OCI-LY1 (cell line): ENCODE measurements around the gene TEDC2.

Experiments used
- H2AFZ ChIP-seq: fragments of 200-600 bp; sonication (generic), shearing (Covaris generic); 2 replicates; pipeline ENCODE4 v1.6.0; 2014; ENCODE audit warnings: antibody characterized with exemption, mild to moderate bottlenecking, low read length
- H3F3A ChIP-seq: fragments of 200-600 bp; sonication (generic), shearing (Covaris generic); 2 replicates; pipeline ENCODE4 v1.6.0; 2014; ENCODE audit warnings: mild to moderate bottlenecking, antibody characterized with exemption, low read length, moderate library complexity; ENCODE audit not compliant: insufficient read depth
- H3K27ac ChIP-seq: fragments of 200-600 bp; sonication (generic); 2 replicates; pipeline ENCODE4 v1.5.1; 2014; ENCODE audit warnings: low read length, mixed run types, mild to moderate bottlenecking, low read depth; ENCODE audit not compliant: poor library complexity, severe bottlenecking
- H3K27me3 ChIP-seq: fragments of 200-600 bp; sonication (generic); 2 replicates; pipeline ENCODE4 v1.6.0; 2014; ENCODE audit warnings: antibody characterized with exemption, mild to moderate bottlenecking, low read length, moderate library complexity; ENCODE audit not compliant: insufficient read depth
- H3K36me3 ChIP-seq: fragments of 200-600 bp; sonication (generic); 2 replicates; pipeline ENCODE4 v1.6.1; 2014; ENCODE audit warnings: mild to moderate bottlenecking, antibody characterized with exemption, low read length, moderate library complexity, mixed read lengths; ENCODE audit not compliant: insufficient read depth
- H3K4me1 ChIP-seq: fragments of 200-600 bp; sonication (generic); 2 replicates; pipeline ENCODE4 v1.5.1; 2014; ENCODE audit warnings: mild to moderate bottlenecking, low read length, moderate library complexity; ENCODE audit not compliant: insufficient read depth, severe bottlenecking
- H3K4me2 ChIP-seq: fragments of 200-600 bp; sonication (generic), shearing (Covaris generic); 2 replicates; pipeline ENCODE4 v1.6.1; 2014; ENCODE audit warnings: low read length
- H3K4me3 ChIP-seq: fragments of 200-600 bp; sonication (generic); 2 replicates; pipeline ENCODE4 v1.5.1; 2014; ENCODE audit warnings: low read length, low read depth, mild to moderate bottlenecking, mixed read lengths; ENCODE audit not compliant: poor library complexity, severe bottlenecking
- H3K79me2 ChIP-seq: fragments of 200-600 bp; shearing (Covaris generic); 2 replicates; pipeline ENCODE4 v1.6.1; 2016; ENCODE audit warnings: mixed run types, low read length, mixed read lengths; ENCODE audit not compliant: insufficient read depth
- H3K9ac ChIP-seq: fragments of 200-600 bp; sonication (generic), shearing (Covaris generic); 2 replicates; pipeline ENCODE4 v1.6.1; 2014; ENCODE audit warnings: mild to moderate bottlenecking, low read length, mixed read lengths
- H3K9me2 ChIP-seq: fragments of 200-600 bp; sonication (generic), shearing (Covaris generic); 2 replicates; pipeline ENCODE4 v1.6.1; 2014; ENCODE audit warnings: low read depth, mild to moderate bottlenecking, low read length, mixed read lengths
- H3K9me3 ChIP-seq: fragments of 200-600 bp; shearing (Covaris generic); 2 replicates; pipeline ENCODE4 v1.6.1; 2014; ENCODE audit warnings: low read length, mixed read lengths
- H4K20me1 ChIP-seq: fragments of 200-600 bp; sonication (generic), shearing (Covaris generic); 2 replicates; pipeline ENCODE4 v1.6.0; 2016; ENCODE audit warnings: mild to moderate bottlenecking, low read length; ENCODE audit not compliant: insufficient read depth
- CTCF ChIP-seq: fragments of 200-600 bp; sonication (generic), shearing (Covaris generic); IDR thresholded peaks from 2 replicates; pipeline ENCODE4 v1.5.1; 2017; ENCODE audit warnings: mild to moderate bottlenecking, antibody characterized with exemption, low read length, moderate library complexity, mixed read lengths
- EZH2 ChIP-seq: fragments of 200-600 bp; sonication (generic), shearing (Covaris generic); IDR thresholded peaks from 2 replicates; pipeline ENCODE4 v1.8.0; 2017; ENCODE audit warnings: borderline replicate concordance, mixed run types, mild to moderate bottlenecking, antibody characterized with exemption, low read length, moderate library complexity, mixed read lengths

Gene TEDC2

DNA sequence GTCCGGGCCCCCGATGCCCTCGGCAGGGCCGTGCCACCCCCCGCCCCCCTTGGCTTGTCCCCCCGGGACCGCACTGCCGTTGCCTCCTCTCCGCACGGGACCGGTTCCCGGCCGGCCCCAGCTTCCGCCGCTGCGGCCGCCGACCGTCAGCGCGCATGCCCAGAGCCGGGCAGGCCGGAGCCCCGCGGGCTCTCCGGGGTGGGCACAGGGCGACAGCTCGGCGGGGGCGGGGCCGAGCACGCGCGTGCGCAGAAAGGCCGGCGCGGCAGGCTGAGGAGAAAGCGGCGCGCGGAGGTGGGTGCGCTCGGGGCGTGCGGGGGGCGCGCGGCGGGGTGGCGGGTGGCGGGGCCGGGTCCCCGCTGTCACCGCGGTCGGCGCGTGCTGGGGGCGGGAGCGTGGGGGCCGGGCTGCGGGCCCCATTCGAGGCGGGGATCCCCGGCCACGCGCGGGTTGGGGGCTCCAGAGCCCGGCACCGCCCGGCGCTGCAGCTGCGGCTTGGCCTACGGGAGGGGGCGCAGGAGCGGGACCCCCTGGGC is 15.0 kb downstream of the TEDC2 start, which contains the start of gene TBC1D24:
TBC1D24 (plus strand) TSS at position 251 of the 536 bp plus-strand sequence. CDS start 21,022 bp downstream, outside the sequence.
- no peak within 1 kb of the TSS for H2AFZ ChIP-seq
- H3K36me3 ChIP-seq: no peaks in the 10 kb centered on the region
- no peak for TF ChIP-seq EZH2
- TF ChIP-seq CTCF: no peak
- H3F3A ChIP-seq: no peaks in the 10 kb centered on the region
- H3K79me2 ChIP-seq: no peaks in the 10 kb centered on the region
- no peaks in the 10 kb centered on the region for H3K9me2 ChIP-seq
- H3K27ac ChIP-seq: no peak within 1 kb of the TSS
- no peaks in the 10 kb centered on the region for H3K9me3 ChIP-seq
- H4K20me1 ChIP-seq: no peaks in the 10 kb centered on the region
- H3K4me2 ChIP-seq: peak within 1 kb of the TSS; percentile 93
- peak within 1 kb of the TSS; percentile 95 for H3K9ac ChIP-seq
- peaks cover 31% of the 10 kb centered on the region for H3K4me1 ChIP-seq
- peak within 1 kb of the TSS; percentile 89 for H3K4me3 ChIP-seq
- peaks cover 17% of the 10 kb centered on the region for H3K27me3 ChIP-seq

GRCh38 chr16:2475413-2476344 is 15.8 kb downstream of the TEDC2 start:
- H3F3A ChIP-seq: no peaks in the 10 kb centered on the region
- H2AFZ ChIP-seq: no peak overlapping the region
- H3K4me1 ChIP-seq: peaks cover 31% of the 10 kb centered on the region
- H3K9me3 ChIP-seq: no peaks in the 10 kb centered on the region
- peak overlapping the region; percentile 61 for H3K4me2 ChIP-seq
- no peak for TF ChIP-seq EZH2
- no peak for TF ChIP-seq CTCF
- no peaks in the 10 kb centered on the region for H4K20me1 ChIP-seq
- H3K27me3 ChIP-seq: peaks cover 17% of the 10 kb centered on the region
- peak overlapping the region; percentile 64 for H3K4me3 ChIP-seq
- peak overlapping the region; percentile 40 for H3K9ac ChIP-seq
- no peaks in the 10 kb centered on the region for H3K36me3 ChIP-seq
- no peak overlapping the region for H3K27ac ChIP-seq
- no peaks in the 10 kb centered on the region for H3K9me2 ChIP-seq
- H3K79me2 ChIP-seq: no peaks in the 10 kb centered on the region

DNA sequence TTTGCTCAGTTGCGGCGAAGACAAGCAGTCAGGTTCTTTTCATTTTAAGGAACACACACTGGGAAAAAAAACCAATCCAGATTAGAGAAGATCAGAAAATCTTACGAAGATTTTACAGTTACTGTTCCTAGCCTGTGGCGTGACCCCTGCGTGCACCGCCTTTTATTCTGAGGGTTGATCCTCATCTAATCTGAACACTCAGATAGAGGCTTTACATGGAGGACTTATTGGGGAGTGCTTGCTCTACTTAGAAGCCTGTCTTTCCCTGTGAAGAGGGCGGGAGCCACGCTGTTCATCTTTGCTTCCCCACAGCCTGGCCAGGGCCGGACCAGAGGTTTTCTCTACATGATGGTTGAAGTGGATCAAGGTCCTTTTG is 16.4 kb downstream of the TEDC2 start:
- Histone ChIP-seq H3F3A (no peaks in the 10 kb centered on the region), H3K9ac (no peak overlapping the region), H3K27me3 (peaks cover 17% of the 10 kb centered on the region), H2AFZ (no peak overlapping the region), H3K4me3 (peak overlapping the region; percentile 64), H3K79me2 (no peaks in the 10 kb centered on the region), H3K9me3 (no peaks in the 10 kb centered on the region), H4K20me1 (no peaks in the 10 kb centered on the region), H3K4me2 (peak overlapping the region; percentile 61; the same call in 1 of the 2 replicates), H3K36me3 (no peaks in the 10 kb centered on the region), H3K27ac (no peak overlapping the region), H3K4me1 (peaks cover 30% of the 10 kb centered on the region), H3K9me2 (no peaks in the 10 kb centered on the region)
- TF ChIP-seq EZH2 (no peak), CTCF (no peak)
